ENCODE data around the gene ZNRF3.

DNA sequence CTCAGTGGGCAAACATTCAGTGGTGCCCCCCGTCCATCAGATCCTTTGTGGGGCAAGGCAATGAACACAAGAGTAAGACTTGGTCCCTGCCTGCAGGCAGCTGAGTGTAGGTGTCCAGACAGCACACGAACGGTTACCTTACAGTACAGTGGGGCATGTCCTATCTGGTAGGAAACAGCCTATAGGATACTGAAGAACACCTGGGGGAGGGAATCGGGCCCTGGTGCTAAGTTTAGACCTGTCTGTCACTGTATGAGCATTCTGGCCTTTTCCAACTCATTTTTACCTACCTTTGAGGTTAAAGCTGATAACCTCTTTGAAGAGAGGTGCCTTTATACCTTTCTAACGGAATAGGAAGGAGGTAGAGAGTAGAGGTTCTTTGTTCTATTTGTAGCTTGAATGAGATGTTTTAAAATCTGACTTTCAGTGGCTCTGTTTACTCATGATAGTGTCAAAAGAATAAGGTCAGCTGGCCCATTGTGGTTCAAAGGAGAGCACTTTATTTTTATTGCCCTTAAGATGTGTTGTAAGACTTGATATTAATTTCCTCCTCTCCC, 8.9 kb downstream of the ZNRF3 start:
- TF ChIP-seq, protein P1, sequence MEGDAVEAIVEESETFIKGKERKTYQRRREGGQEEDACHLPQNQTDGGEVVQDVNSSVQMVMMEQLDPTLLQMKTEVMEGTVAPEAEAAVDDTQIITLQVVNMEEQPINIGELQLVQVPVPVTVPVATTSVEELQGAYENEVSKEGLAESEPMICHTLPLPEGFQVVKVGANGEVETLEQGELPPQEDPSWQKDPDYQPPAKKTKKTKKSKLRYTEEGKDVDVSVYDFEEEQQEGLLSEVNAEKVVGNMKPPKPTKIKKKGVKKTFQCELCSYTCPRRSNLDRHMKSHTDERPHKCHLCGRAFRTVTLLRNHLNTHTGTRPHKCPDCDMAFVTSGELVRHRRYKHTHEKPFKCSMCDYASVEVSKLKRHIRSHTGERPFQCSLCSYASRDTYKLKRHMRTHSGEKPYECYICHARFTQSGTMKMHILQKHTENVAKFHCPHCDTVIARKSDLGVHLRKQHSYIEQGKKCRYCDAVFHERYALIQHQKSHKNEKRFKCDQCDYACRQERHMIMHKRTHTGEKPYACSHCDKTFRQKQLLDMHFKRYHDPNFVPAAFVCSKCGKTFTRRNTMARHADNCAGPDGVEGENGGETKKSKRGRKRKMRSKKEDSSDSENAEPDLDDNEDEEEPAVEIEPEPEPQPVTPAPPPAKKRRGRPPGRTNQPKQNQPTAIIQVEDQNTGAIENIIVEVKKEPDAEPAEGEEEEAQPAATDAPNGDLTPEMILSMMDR (IDR thresholded peaks at IDR 0.05): no peak
- no peak for TF ChIP-seq POLR2A (IDR thresholded peaks at IDR 0.05)
